HFFc6 (cell line): Measurements from ENCODE around the gene APEH. TPM values are rescaled to one million over a fixed set of nuclear protein-coding genes. Genes with fewer than 3 reads are reported as not detected.

ENCODE experiments used
- DNase-seq: peaks from one replicate; pipeline ENCODE4 v3.0.0-alpha.2; 2018
- H3K27ac Mint-ChIP-seq: 2 replicates; pipeline ENCODE4 v1.8.0; 2020; ENCODE audit warnings: mild to moderate bottlenecking, mixed read lengths
- H3K27me3 Mint-ChIP-seq: 2 replicates; pipeline ENCODE4 v1.8.0; 2021; ENCODE audit warnings: mild to moderate bottlenecking, moderate library complexity, mixed read lengths; ENCODE audit not compliant: insufficient read depth
- H3K36me3 Mint-ChIP-seq: 2 replicates; pipeline ENCODE4 v1.8.0; 2021; ENCODE audit warnings: low read depth, mixed read lengths
- H3K4me1 Mint-ChIP-seq: 2 replicates; pipeline ENCODE4 v1.8.0; 2020; ENCODE audit warnings: low read depth, mixed read lengths
- H3K4me3 Mint-ChIP-seq: 2 replicates; pipeline ENCODE4 v1.8.0; 2020; ENCODE audit warnings: mild to moderate bottlenecking, moderate library complexity, mixed read lengths
- H3K9me3 Mint-ChIP-seq: 2 replicates; pipeline ENCODE4 v1.8.0; 2020; ENCODE audit warnings: mild to moderate bottlenecking, mixed read lengths
- CTCF ChIP-seq: fragments of 200-600 bp; sonication (generic); IDR thresholded peaks from 2 replicates; pipeline ENCODE4 v1.5.0; 2021; ENCODE audit warnings: antibody characterized with exemption, mild to moderate bottlenecking
- total RNA-seq, 6 experiments: library from RNA; stranded (reverse); fragmentation: NEBNext Ultra II Directional; extraction: Animal tissue kit (Norgen Biotek cat#: 25700); gene quantifications; 2 replicates in 1 of 6; 3 replicates in 5 of 6; pipeline ENCODE4 v1.2.3, GENCODE V29; 2021

APEH gene
- total RNA-seq, 6 experiments from 2014 or later = 98.5 to 126 (median 112) TPM

- peaks cover 25% of the 10 kb centered on the region for H3K27me3 Mint-ChIP-seq
- H3K9me3 Mint-ChIP-seq = peaks cover 5% of the 10 kb centered on the region; the same call in 1 of the 2 replicates
- peak overlapping the region; percentile 97 for H3K4me3 Mint-ChIP-seq
- peak overlapping the region; percentile 98 for H3K27ac Mint-ChIP-seq
- no peak for DNase-seq
- H3K4me1 Mint-ChIP-seq = peaks cover 36% of the 10 kb centered on the region
- no peak for TF ChIP-seq CTCF
- peaks cover 35% of the 10 kb centered on the region for H3K36me3 Mint-ChIP-seq
Measured at GRCh38 chr3:49721896-49722781, 48.0 kb downstream of the APEH start.

- DNase-seq = no peak
- no peak for TF ChIP-seq CTCF
- H3K27me3 Mint-ChIP-seq = peaks cover 20% of the 10 kb centered on the region
- H3K4me3 Mint-ChIP-seq = peak overlapping the region; percentile 97
- peaks cover 5% of the 10 kb centered on the region; the same call in 1 of the 2 replicates for H3K9me3 Mint-ChIP-seq
- peak overlapping the region; percentile 98 for H3K27ac Mint-ChIP-seq
- H3K36me3 Mint-ChIP-seq = peaks cover 36% of the 10 kb centered on the region
- peaks cover 36% of the 10 kb centered on the region for H3K4me1 Mint-ChIP-seq
Measured at GRCh38 chr3:49722896-49723295, 48.7 kb downstream of the APEH start.

GRCh38 chr3:49723296-49723627 lies 49.1 kb downstream of the APEH start:
- Mint-ChIP-seq H3K4me3 (peak overlapping the region; percentile 97), H3K9me3 (peaks cover 5% of the 10 kb centered on the region; the same call in 1 of the 2 replicates), H3K27me3 (peaks cover 20% of the 10 kb centered on the region), H3K36me3 (peaks cover 38% of the 10 kb centered on the region), H3K27ac (peak overlapping the region; percentile 98), H3K4me1 (peaks cover 36% of the 10 kb centered on the region)
- DNase-seq = peak; percentile 36
- no peak for TF ChIP-seq CTCF

- Mint-ChIP-seq H3K4me3 (peak within 1 kb of the TSS; percentile 97), H3K4me1 (peaks cover 30% of the 10 kb centered on the region), H3K27me3 (peaks cover 20% of the 10 kb centered on the region), H3K36me3 (peaks cover 32% of the 10 kb centered on the region), H3K9me3 (peaks cover under 1% of the 10 kb centered on the region; the same call in 1 of the 2 replicates), H3K27ac (peak within 1 kb of the TSS; percentile 98)
- peak; percentile 96 for DNase-seq
- peak; percentile 15; the same call in 1 of the 2 replicates for TF ChIP-seq CTCF
Measured at GRCh38 chr3:49723628-49724551, 49.7 kb downstream of the APEH start, which contains the start of gene GMPPB. TSS of gene GMPPB (minus strand) at chr3:49723951. CDS start at chr3:49723726, 225 bp downstream.

- peak overlapping the region; percentile 98 for H3K27ac Mint-ChIP-seq
- DNase-seq = no peak
- no peaks in the 10 kb centered on the region for H3K9me3 Mint-ChIP-seq
- peaks cover 24% of the 10 kb centered on the region for H3K4me1 Mint-ChIP-seq
- peak overlapping the region; percentile 97 for H3K4me3 Mint-ChIP-seq
- H3K27me3 Mint-ChIP-seq = peaks cover 16% of the 10 kb centered on the region
- H3K36me3 Mint-ChIP-seq = peaks cover 25% of the 10 kb centered on the region; the same call in 1 of the 2 replicates
- no peak for TF ChIP-seq CTCF
Measured at GRCh38 chr3:49724586-49724985, 50.4 kb downstream of the APEH start.
